HCT116 (cell line): ENCODE measurements around the gene MYH14. TPM values are rescaled to one million over a fixed set of nuclear protein-coding genes. Genes with fewer than 3 reads are reported as not detected.

Source experiments
- ATAC-seq: fragments of 200-7000 bp; cut with Tn5 transposase; 2 replicates; pipeline ENCODE4 v1.9.1; 2020; ENCODE audit warnings: mild to moderate bottlenecking, moderate library complexity
- BruUV-seq: library from RNA; stranded (reverse); fragments of 400-500 nt; replicated peaks from 2 replicates; lab custom pipeline; 2021; lab: Mats Ljungman, UMichigan
- CTCF ChIA-PET: fragments of 300-600 bp; sonication (Branson Sonifier 250); formaldehyde crosslinking; loops from one replicate; lab custom pipeline; 2021; ENCODE audit warnings: antibody characterized with exemption; lab: Charles Lee
- POLR2A ChIA-PET: fragments of 300-600, 350-600 bp; sonication (Branson Sonifier 250); formaldehyde crosslinking; loops from one replicate; lab custom pipeline; 2021; ENCODE audit warnings: antibody characterized with exemption; lab: Charles Lee
- RAD21 ChIA-PET, 2 experiments: fragments of 300-600 bp; sonication (Branson Sonifier 250); formaldehyde crosslinking; loops; one replicate each; lab custom pipeline; 2023; ENCODE audit warnings: low total read pairs in 2 of 2; ENCODE audit not compliant: uncharacterized antibody in 2 of 2, unreplicated experiment in 2 of 2, low non-redundant PET in 1 of 2; lab: Charles Lee
- DNase-seq: peaks from one replicate; pipeline ENCODE4 v3.0.0-alpha.2; 2010; ENCODE audit warnings: low read depth, low spot score
- H2AFZ ChIP-seq: fragments of 200-600 bp; shearing (Covaris generic), sonication (generic); 2 replicates; pipeline ENCODE4 v1.6.1; 2017; ENCODE audit warnings: low read depth, mixed run types, mixed read lengths, antibody characterized with exemption, low read length; ENCODE audit not compliant: poor library complexity, severe bottlenecking
- H3K27ac ChIP-seq: 2 replicates; pipeline ENCODE4 v1.5.1; 2012; ENCODE audit warnings: low read depth, low read length
- H3K27me3 ChIP-seq: fragments of 200-600 bp; sonication (generic); 2 replicates; pipeline ENCODE4 v1.6.1; 2016; ENCODE audit warnings: mixed run types, low read length, mixed read lengths; ENCODE audit not compliant: insufficient read depth
- H3K36me3 ChIP-seq, 2 experiments: fragments of 200-500 bp in 1 of 2; fragments of 200-600 bp in 1 of 2; sonication (Bioruptor generic) in 1 of 2; sonication (generic) in 1 of 2; 2 replicates each; pipeline versions ENCODE4 v1.5.1 to v1.6.1; 2014 to 2016; ENCODE audit warnings: low read length in 2 of 2, inconsistent platforms in 1 of 2, mixed read lengths in 1 of 2, mixed run types in 1 of 2; ENCODE audit not compliant: insufficient read depth in 2 of 2, control insufficient read depth in 1 of 2
- H3K4me1 ChIP-seq, 2 experiments: fragments of 200-600 bp in 1 of 2; sonication (generic) in 1 of 2; 2 replicates each; pipeline versions ENCODE4 v1.5.1 to v1.6.1; 2012 to 2017; ENCODE audit warnings: low read length in 2 of 2, inconsistent platforms in 1 of 2, mild to moderate bottlenecking in 1 of 2, mixed read lengths in 1 of 2, mixed run types in 1 of 2, moderate library complexity in 1 of 2; ENCODE audit not compliant: insufficient read depth in 2 of 2, control insufficient read depth in 1 of 2
- H3K4me2 ChIP-seq: fragments of 200-600 bp; sonication (generic); 2 replicates; pipeline ENCODE4 v1.6.1; 2017; ENCODE audit warnings: mixed run types, low read length, mixed read lengths
- H3K4me3 ChIP-seq, 2 experiments: fragments of 200-600 bp in 1 of 2; sonication (generic) in 1 of 2; replicated peaks in 1 of 2; 2 replicates each; pipeline ENCODE4 v1.5.1; 2011 to 2016; ENCODE audit warnings: low read length in 2 of 2, control low read depth in 1 of 2, low read depth in 1 of 2, mild to moderate bottlenecking in 1 of 2, mixed read lengths in 1 of 2, mixed run types in 1 of 2
- H3K79me2 ChIP-seq: fragments of 200-600 bp; sonication (generic); 2 replicates; pipeline ENCODE4 v1.6.1; 2017; ENCODE audit warnings: mild to moderate bottlenecking, mixed run types, low read length, moderate library complexity, mixed read lengths; ENCODE audit not compliant: insufficient read depth
- H3K9ac ChIP-seq: fragments of 200-600 bp; sonication (generic); 2 replicates; pipeline ENCODE4 v1.6.1; 2016; ENCODE audit warnings: low read length, mixed read lengths
- H3K9me2 ChIP-seq: fragments of 200-600 bp; sonication (generic), shearing (Covaris generic); 2 replicates; pipeline ENCODE4 v1.6.1; 2017; ENCODE audit warnings: mixed run types, mild to moderate bottlenecking, moderate library complexity; ENCODE audit not compliant: insufficient read depth
- H3K9me3 ChIP-seq, 2 experiments: fragments of 200-500 bp in 1 of 2; fragments of 200-600 bp in 1 of 2; sonication (Bioruptor generic) in 1 of 2; sonication (generic) in 1 of 2; 2 replicates each; pipeline ENCODE4 v1.6.1; 2014 to 2017; ENCODE audit warnings: low read length in 2 of 2, mixed read lengths in 2 of 2, inconsistent platforms in 1 of 2, low read depth in 1 of 2, mild to moderate bottlenecking in 1 of 2, mixed run types in 1 of 2, moderate library complexity in 1 of 2; ENCODE audit not compliant: control insufficient read depth in 1 of 2, insufficient read depth in 1 of 2
- H4K20me1 ChIP-seq: fragments of 200-600 bp; sonication (generic), shearing (Covaris generic); 2 replicates; pipeline ENCODE4 v1.6.1; 2017; ENCODE audit warnings: mixed run types, mild to moderate bottlenecking, moderate library complexity; ENCODE audit not compliant: insufficient read depth
- CBX3 ChIP-seq: IDR thresholded peaks from 2 replicates; pipeline ENCODE4 v1.6.1; 2012; ENCODE audit warnings: low read depth
- CEBPB ChIP-seq: IDR thresholded peaks from 2 replicates; pipeline ENCODE4 v1.6.1; 2012; ENCODE audit warnings: low read depth
- CTCF ChIP-seq, 3 experiments: fragments of 200-600 bp in 1 of 3; sonication (generic) in 1 of 3; IDR thresholded peaks in 2 of 3; conservative IDR thresholded peaks in 1 of 3; 2 replicates each; pipeline ENCODE4 v1.5.1; 2012 to 2017; ENCODE audit warnings: low read depth in 2 of 3, low read length in 2 of 3, antibody characterized with exemption in 1 of 3, borderline replicate concordance in 1 of 3, control low read depth in 1 of 3, mild to moderate bottlenecking in 1 of 3, mixed read lengths in 1 of 3, mixed run types in 1 of 3, moderate library complexity in 1 of 3; ENCODE audit not compliant: insufficient read depth in 1 of 3
- EGR1 ChIP-seq: IDR thresholded peaks from 2 replicates; pipeline ENCODE4 v1.6.1; 2012; ENCODE audit warnings: low read depth
- EZH2 ChIP-seq: fragments of 200-600 bp; sonication (generic); IDR thresholded peaks from 2 replicates; pipeline ENCODE4 v1.6.1; 2017; ENCODE audit warnings: antibody characterized with exemption, mixed run types
- FOSL1 ChIP-seq: IDR thresholded peaks from 2 replicates; pipeline ENCODE4 v1.6.1; 2012; ENCODE audit warnings: low read depth
- JUND ChIP-seq: IDR thresholded peaks from 2 replicates; pipeline ENCODE4 v1.6.1; 2012
- MAX ChIP-seq: IDR thresholded peaks from 2 replicates; pipeline ENCODE4 v1.6.1; 2012
- POLR2AphosphoS5 ChIP-seq: IDR thresholded peaks from 2 replicates; pipeline ENCODE4 v1.6.1; 2011; ENCODE audit warnings: mild to moderate bottlenecking, low read depth, low read length, moderate library complexity
- SIN3A ChIP-seq: IDR thresholded peaks from 2 replicates; pipeline ENCODE4 v1.6.1; 2012; ENCODE audit warnings: low read depth
- SP1 ChIP-seq: IDR thresholded peaks from 2 replicates; pipeline ENCODE4 v1.6.1; 2012; ENCODE audit warnings: low read depth
- TCF7L2 ChIP-seq: IDR thresholded peaks from 2 replicates; pipeline ENCODE4 v1.7.0; 2011; ENCODE audit warnings: borderline replicate concordance, inconsistent platforms; ENCODE audit not compliant: insufficient read depth, insufficient read length; ENCODE audit errors: extremely low read depth
- YY1 ChIP-seq: IDR thresholded peaks from 2 replicates; pipeline ENCODE4 v1.6.1; 2011; ENCODE audit warnings: low read length, low read depth, moderate library complexity, mild to moderate bottlenecking; ENCODE audit not compliant: insufficient replicate concordance; ENCODE audit errors: extremely low read depth
- ZBTB33 ChIP-seq: IDR thresholded peaks from 2 replicates; pipeline ENCODE4 v1.6.1; 2011; ENCODE audit warnings: mild to moderate bottlenecking, low read length, moderate library complexity; ENCODE audit not compliant: insufficient replicate concordance; ENCODE audit errors: extremely low read depth
- ZFX ChIP-seq: fragments of 450-650 bp; IDR thresholded peaks from 2 replicates; pipeline ENCODE4 v1.6.1; 2017
- intact Hi-C: fragments of 100-400 bp; cut with micrococcal nuclease; formaldehyde crosslinking; loops from 2 replicates; pipeline ENCODE4 v1.10.0; 2022
- total RNA-seq: library from RNA; stranded (reverse); gene quantifications from one replicate; pipeline ENCODE4 v1.2.1, GENCODE V29; 2021; ENCODE audit not compliant: unreplicated experiment

The MYH14 gene
- total RNA-seq, 1 experiment from 2014 or later, result 60.1 TPM

- Histone ChIP-seq H4K20me1 (no peaks in the 10 kb centered on the region), H3K9me3 (no peaks in the 10 kb centered on the region), H3K9me2 (no peaks in the 10 kb centered on the region), H3K27me3 (no peaks in the 10 kb centered on the region), H3K4me3 (no peak overlapping the region), H3K79me2 (no peaks in the 10 kb centered on the region; the same call in 1 of the 2 replicates), H3K36me3 (peaks cover 2 to 6% of the 10 kb centered on the region in 2 experiments; a peak in 2 of 4 replicates), H3K9ac (no peak overlapping the region), H3K4me1 (peaks cover 3 to 17% of the 10 kb centered on the region in 2 experiments; a peak in 3 of 4 replicates), H3K27ac (no peak overlapping the region), H2AFZ (no peak overlapping the region), H3K4me2 (no peak overlapping the region)
- intact Hi-C loops, result no loop called here
- POLR2A ChIA-PET, result no interaction called here
- ATAC-seq, result no peak
- BruUV-seq, result no TSS peak
- DNase-seq, result no peak
- CTCF ChIA-PET, result no interaction called here
- TF ChIP-seq FOSL1 (no peak), ZFX (no peak), CTCF (IDR thresholded peaks at IDR 0.05 in 2 of 3, conservative IDR thresholded peaks at IDR 0.05 in 1 of 3; ENCODE audit: borderline replicate concordance in 1 of 3, insufficient read depth in 1 of 3, low read depth in 2 of 3, low read length in 2 of 3) (no peak), EGR1 (no peak), JUND (no peak), MAX (no peak), CEBPB (no peak), SP1 (no peak), YY1 (no peak), CBX3 (no peak), EZH2 (no peak), SIN3A (no peak), POLR2AphosphoS5 (no peak), TCF7L2 (no peak), ZBTB33 (no peak)
- RAD21 ChIA-PET, result no interaction called here
Measured at GRCh38 chr19:50321831-50322230, 118.4 kb downstream of the MYH14 start.
